ENCODE measurements around the gene ZCWPW1. TPM values are rescaled to one million over a fixed set of nuclear protein-coding genes. Genes with fewer than 3 reads are reported as not detected.

Gene ZCWPW1
- total and polyA plus RNA-seq, 2 of the 13 experiments (the other 11 are each of a cell fraction or from before 2014, with no cell fraction given), result 2.4 to 2.5 TPM

GRCh38 chr7:100428199-100428966 lies at the start of gene ZCWPW1 (continued):
- TF ChIP-seq CHD4 (IDR thresholded peaks at IDR 0.05; ENCODE audit: borderline replicate concordance, low read length), result no peak
- peak; percentile 7; the same call in 1 of the 2 replicates for TF ChIP-seq THAP8 (CRISPR knock-in tag; IDR thresholded peaks at IDR 0.05; ENCODE audit: borderline replicate concordance)
- peak; percentile 62 for TF ChIP-seq FOXJ3 (CRISPR knock-in tag; IDR thresholded peaks at IDR 0.05; ENCODE audit: borderline replicate concordance)
- peak; percentile 72 for TF ChIP-seq ZNF317 (CRISPR knock-in tag; IDR thresholded peaks at IDR 0.05)
- TF ChIP-seq, protein P1, sequence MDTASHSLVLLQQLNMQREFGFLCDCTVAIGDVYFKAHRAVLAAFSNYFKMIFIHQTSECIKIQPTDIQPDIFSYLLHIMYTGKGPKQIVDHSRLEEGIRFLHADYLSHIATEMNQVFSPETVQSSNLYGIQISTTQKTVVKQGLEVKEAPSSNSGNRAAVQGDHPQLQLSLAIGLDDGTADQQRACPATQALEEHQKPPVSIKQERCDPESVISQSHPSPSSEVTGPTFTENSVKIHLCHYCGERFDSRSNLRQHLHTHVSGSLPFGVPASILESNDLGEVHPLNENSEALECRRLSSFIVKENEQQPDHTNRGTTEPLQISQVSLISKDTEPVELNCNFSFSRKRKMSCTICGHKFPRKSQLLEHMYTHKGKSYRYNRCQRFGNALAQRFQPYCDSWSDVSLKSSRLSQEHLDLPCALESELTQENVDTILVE (CRISPR knock-in tag; IDR thresholded peaks at IDR 0.05), result 0 out of 2 replicates have a peak, but pooled peaks have one; percentile 44
- no peak; the same call in 1 of the 2 replicates for TF ChIP-seq DNMT3B (CRISPR knock-in tag; conservative IDR thresholded peaks at IDR 0.05)
- no peak for TF ChIP-seq RFX1 (IDR thresholded peaks at IDR 0.05)
- TF ChIP-seq, protein P2, sequence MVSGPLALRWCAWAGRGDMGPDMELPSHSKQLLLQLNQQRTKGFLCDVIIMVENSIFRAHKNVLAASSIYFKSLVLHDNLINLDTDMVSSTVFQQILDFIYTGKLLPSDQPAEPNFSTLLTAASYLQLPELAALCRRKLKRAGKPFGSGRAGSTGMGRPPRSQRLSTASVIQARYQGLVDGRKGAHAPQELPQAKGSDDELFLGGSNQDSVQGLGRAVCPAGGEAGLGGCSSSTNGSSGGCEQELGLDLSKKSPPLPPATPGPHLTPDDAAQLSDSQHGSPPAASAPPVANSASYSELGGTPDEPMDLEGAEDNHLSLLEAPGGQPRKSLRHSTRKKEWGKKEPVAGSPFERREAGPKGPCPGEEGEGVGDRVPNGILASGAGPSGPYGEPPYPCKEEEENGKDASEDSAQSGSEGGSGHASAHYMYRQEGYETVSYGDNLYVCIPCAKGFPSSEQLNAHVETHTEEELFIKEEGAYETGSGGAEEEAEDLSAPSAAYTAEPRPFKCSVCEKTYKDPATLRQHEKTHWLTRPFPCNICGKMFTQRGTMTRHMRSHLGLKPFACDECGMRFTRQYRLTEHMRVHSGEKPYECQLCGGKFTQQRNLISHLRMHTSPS (CRISPR knock-in tag; IDR thresholded peaks at IDR 0.05; ENCODE audit: low read depth), result peak; percentile 75; the same call in 1 of the 2 replicates
- no peak for TF ChIP-seq NR2F6 (IDR thresholded peaks at IDR 0.05)
- TF ChIP-seq NR2F6 (CRISPR knock-in tag; IDR thresholded peaks at IDR 0.05), result peak; percentile 61; the same call in 1 of the 2 replicates
- TF ChIP-seq, protein P3, sequence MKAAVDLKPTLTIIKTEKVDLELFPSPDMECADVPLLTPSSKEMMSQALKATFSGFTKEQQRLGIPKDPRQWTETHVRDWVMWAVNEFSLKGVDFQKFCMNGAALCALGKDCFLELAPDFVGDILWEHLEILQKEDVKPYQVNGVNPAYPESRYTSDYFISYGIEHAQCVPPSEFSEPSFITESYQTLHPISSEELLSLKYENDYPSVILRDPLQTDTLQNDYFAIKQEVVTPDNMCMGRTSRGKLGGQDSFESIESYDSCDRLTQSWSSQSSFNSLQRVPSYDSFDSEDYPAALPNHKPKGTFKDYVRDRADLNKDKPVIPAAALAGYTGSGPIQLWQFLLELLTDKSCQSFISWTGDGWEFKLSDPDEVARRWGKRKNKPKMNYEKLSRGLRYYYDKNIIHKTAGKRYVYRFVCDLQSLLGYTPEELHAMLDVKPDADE (CRISPR knock-in tag; IDR thresholded peaks at IDR 0.05), result peak; percentile 26; the same call in 1 of the 2 replicates
- peak; percentile 74 for TF ChIP-seq ASH2L (IDR thresholded peaks at IDR 0.05; ENCODE audit: insufficient read length, low read depth, low read length)
- no peak for TF ChIP-seq FOXP1 (IDR thresholded peaks at IDR 0.05)
- TF ChIP-seq FOXP1 (CRISPR knock-in tag; IDR thresholded peaks at IDR 0.05), result no peak
- no peak for TF ChIP-seq WIZ (CRISPR knock-in tag; IDR thresholded peaks at IDR 0.05)
- TF ChIP-seq ZNF280B (CRISPR knock-in tag; IDR thresholded peaks at IDR 0.05; ENCODE audit: borderline replicate concordance), result peak; percentile 87; the same call in 1 of the 2 replicates
- TF ChIP-seq, protein P4, sequence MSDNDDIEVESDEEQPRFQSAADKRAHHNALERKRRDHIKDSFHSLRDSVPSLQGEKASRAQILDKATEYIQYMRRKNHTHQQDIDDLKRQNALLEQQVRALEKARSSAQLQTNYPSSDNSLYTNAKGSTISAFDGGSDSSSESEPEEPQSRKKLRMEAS (IDR thresholded peaks at IDR 0.05), result no peak
- peak; percentile 15; the same call in 1 of the 2 replicates for TF ChIP-seq HNF1A (IDR thresholded peaks at IDR 0.05; ENCODE audit: low read depth)
- no peak; the same call in 1 of the 2 replicates for TF ChIP-seq HNF1A (CRISPR knock-in tag; IDR thresholded peaks at IDR 0.05; ENCODE audit: borderline replicate concordance)

Measured in HepG2 (cell line).